PFSK-1 (cell line): ENCODE results near the gene ZEB2.

Experiments used
- FOXP2 ChIP-seq: optimal IDR thresholded peaks from 2 replicates; pipeline ENCODE3; 2011; ENCODE audit warnings: borderline replicate concordance, control low read depth, inconsistent platforms; ENCODE audit not compliant: insufficient read depth; ENCODE audit errors: extremely low read length, extremely low read depth
- SIN3A ChIP-seq: IDR thresholded peaks from 2 replicates; pipeline ENCODE4 v1.6.1; 2012; ENCODE audit warnings: mild to moderate bottlenecking, low read length, moderate library complexity, borderline replicate concordance; ENCODE audit not compliant: insufficient read depth

DNA sequence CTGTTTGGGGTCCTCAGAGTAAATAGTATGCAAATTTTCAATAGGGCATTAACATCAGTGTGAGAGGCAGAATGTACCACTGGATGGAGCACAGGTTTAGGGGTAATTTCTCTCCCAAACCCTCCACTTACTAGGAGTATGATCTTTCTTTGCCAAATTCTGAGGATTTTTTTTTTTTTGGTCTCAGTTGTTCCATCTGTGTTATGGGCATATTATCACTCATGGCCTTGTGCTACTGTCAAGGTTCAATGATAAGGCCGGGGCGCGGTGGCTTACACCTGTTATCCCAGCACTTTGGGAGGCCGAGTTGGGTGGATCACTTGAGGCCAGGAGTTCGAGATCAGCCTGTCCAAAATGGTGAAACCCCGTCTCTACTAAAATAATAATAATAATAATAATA is 30.2 kb upstream of the ZEB2 start:
- no peak for TF ChIP-seq SIN3A
- no peak for TF ChIP-seq FOXP2
